ENCODE data around the gene LAPTM4A.
A peak's percentile ranks its signal among the peaks of the same experiment; 100 is the strongest.
"Not testable (repeated sequence)": the region's sequence is repeated elsewhere in the genome, so short reads cannot be mapped to it uniquely, and the experiment has no call there.

LAPTM4A gene

DNA sequence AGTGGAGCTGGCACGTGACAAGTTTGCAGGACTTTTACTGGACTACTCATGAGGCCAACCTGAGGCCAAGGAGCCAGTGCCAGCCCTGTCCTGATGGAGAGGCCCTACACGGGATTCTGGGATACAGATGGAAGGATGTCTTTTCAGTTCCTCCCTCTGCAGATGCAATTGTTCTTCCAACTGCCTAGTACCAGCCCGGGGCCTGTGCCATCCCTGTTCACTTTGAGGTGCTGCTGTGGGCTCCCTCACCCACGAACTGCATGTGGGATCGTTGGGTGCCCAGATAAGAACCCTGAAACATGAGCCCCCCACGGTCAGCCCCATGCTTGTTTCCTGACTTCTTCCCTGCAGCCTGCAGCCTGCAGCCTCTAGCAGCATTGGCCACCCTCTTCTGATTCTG, 25.3 kb upstream of the LAPTM4A start:
- DNase-seq (ENCODE audit: low read depth, low spot score) = no peak

DNA sequence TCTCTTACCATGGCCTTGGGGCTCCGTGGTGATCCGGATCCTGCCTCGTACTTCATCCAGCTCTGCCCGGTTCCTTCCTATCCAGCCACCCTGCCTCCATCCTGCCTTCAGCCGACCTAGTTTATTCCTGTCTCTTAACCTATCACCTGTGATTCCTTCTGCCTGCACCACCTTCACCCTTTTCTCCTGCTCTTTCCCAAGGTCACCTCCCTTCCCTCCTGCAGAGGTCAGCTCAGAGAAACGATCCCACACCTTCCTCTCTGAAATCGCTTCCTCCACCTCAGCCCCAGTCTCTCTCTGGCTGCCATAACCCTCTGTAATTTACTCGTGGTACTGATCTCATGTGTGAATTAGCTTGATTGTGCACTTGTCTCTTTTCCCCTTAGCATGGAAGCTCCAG, 23.5 kb upstream of the LAPTM4A start:
- DNase-seq (ENCODE audit: low read depth, low spot score) = no peak

DNA sequence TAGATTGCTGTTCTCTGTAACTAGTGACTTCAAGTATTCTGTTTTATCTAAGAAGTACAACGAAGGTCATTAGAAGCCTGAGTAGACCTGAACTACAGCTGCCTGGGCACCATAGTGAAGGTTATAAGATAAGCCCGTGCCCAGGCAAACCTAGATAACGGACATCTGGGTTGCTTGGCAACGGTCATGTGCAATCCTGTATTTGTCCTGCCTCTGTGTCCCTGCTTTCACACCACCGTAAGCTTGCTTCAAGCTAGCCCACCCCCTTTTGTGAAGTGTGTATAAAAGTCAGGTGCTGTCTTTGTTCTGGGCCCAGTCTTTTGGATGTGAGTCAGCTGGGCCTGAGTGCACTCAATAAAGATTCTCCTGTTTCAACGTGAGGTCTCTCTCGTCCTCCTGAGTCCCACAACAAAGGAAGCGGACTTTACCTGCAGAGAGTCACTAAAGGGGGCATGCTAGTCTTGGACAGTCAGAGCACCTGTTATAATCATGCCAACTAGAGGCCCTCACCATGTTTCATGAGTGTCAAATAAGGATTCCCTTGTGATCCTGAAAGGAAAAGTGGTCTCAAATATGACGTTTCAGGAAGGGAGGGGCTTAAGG, 22.7 kb upstream of the LAPTM4A start:
- DNase-seq (ENCODE audit: low read depth, low spot score) = not testable (repeated sequence)

DNA sequence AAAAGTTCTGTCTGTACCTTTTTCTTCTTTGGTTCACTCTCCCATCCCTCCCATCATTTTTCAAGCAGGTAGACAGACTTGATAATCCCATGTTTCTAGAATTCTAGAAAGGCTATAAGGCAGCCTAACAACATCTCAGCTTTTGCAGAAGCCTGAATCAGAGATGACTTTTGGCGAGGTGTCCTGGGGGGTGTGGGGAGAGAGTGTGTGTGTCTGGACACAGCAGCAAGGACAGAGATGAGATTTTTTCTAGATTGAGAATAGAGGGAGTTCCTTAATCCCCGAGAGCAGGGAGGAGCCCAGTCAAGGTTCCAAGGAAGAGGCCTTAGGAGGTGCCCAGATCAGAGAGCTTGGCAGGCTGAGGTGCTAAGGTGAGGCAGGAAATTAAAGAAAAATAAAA, 22.0 kb upstream of the LAPTM4A start:
- no peak for DNase-seq (ENCODE audit: low read depth, low spot score)

DNA sequence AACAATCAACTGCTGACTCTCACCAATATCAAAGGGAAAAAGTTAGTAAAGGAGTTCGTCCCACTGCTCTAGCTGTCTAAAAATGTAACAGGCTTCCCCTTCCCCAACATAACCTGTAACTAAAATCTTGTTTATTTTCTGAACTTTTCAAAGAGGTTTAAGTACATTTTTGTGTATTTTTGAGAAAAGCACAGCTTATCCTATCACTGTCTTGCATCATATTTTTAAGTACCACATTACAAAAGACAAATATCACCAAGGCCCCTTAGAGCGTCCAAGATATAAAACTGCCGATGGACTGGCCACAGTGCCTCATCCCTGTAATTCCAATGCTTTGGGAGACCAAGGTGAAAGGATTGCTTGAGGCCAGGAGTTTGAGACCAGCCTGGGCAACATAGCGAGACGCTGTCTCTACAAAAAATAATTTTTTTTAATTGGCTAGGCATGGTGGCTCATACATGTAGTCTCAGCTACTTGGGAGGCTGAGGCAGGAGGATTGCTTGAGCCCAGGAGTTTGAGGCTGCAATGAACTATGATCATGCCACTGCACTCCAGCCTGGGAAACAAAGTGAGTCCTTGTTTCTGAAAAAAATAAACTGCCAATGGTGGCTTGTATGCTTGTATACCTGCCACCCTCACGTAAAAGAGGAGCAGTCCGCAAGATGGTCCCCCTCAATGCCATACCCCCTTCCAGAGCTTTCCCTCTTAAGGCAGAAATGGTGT, 21.2 kb upstream of the LAPTM4A start:
- no peak for DNase-seq (ENCODE audit: low read depth, low spot score)

DNA sequence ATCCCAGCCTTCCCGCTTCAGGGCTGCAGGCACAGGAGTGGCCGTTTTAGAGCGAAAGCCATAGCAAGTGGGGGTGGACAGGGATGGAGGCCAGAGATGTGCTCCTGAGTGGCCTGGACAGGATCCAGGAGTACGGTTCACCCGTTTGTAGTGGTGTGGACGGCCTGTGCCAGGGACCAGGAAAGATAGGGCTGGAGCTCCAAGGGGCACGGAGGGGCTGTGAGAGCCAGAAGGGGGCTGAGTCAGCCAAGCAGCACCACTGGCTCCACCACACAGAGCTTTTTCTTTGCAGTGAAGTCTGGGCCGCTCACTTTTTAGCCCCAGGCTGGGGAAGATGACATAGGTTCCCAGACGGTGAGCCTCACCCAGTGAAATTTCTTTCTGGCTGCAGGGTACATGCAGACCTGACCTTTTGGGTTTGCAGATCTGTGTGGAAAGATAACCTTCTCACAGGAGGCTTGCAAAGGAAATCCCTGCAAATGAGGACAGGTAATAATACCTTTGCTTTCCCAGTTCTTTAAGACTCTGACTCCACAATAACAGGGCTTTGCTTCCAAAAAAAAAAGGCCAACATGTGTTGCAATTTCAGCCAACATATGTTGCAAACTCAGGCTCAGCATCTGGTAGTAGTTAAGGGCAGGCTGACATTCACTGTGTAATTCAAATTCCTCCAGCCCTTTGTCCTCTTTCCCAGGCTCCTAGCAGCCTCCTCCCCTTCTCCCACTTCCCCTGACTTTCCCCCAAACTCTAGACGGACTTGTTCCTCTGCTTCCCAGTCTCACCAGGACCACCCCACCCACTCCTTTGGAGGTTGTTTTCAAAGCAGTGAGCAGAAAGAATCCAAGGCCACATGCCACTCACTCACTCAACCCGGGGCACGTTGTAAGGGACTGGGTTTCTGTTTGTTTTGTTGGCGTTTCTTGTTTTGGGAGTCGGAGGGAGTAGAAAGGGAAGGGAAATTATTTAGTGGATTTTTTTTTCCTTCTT, 20.3 kb upstream of the LAPTM4A start:
- DNase-seq (ENCODE audit: low read depth, low spot score) = peak; percentile 93

DNA sequence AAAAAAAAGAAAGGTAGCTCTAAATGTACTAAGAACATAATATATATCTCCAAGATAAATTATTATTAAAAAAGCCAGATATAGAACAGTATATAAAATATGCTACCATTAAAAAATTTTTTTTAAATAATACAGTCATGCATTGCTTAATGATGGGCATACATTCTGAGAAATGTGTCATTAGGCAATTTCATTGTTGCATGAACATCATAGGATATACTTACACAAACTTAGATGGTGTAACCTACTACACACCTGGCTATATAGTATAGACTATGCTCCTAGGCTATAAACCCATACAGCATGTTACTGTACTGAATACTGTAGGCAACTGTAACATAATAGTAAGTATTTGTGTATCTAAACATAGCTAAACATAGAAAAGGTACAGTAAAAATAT, 18.3 kb upstream of the LAPTM4A start:
- no peak for DNase-seq (ENCODE audit: low read depth, low spot score)

DNA sequence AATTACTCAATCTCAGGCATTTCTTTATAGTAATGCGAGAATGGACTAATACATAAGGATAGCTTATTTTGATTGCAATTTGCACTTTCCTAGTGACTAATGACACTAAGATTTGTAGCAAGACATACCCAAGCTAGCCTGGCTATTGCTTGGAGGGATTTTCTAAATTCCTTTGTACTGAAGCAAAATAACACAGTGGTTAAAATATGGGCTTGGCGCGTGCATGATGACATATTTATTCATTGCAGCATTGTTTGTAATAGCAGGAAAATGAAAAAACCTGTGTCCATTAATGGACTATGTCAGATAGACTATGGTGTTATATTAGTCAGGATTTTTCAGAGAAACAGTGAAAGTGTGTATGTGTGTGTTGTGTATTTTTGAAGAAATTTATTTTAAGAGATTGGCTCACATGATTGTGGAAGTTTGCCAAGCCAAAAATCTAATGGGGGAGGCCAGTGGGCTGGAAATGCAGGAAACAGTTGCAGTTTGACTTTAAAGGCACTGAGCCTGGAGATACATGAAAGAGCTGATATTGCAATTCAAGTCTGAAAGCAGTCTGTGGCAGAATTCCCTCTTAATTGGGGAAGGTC, 16.7 kb upstream of the LAPTM4A start:
- DNase-seq (ENCODE audit: low read depth, low spot score) = no peak

DNA sequence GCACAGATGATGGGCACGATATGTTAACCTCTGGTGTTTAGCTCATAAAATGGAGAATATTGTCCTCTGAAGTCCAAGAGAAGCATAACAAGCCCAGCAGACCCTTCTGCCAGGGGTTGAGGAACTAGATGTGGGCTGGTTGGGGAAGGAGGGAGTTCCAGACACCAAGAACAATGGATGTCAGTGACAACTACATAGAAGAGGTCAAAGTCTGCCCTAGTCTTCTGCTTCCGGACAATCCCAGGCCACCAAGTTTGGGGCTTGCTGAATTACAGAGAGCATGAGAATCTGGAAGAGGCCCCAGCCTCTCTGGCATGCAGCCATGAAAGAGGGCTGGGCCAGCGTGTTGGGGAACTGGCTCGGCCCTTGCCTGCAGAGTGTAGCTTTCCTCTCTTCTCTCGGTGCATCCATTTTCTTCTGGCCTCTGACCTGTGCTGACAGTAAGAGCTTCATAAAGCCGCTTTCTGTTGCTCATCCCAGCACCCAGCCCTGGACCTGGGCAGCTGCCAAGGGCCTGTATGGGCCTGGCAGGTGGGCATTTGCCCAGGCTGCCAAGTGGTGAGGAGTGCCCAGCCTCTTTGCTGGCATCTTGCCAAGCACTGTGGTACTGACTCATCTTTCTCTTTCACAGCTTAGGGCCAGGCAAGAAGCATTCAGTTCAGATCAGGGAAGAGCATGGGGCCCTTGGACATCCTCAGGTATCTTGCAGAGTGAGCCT, 14.6 kb upstream of the LAPTM4A start:
- no peak for DNase-seq (ENCODE audit: low read depth, low spot score)

DNA sequence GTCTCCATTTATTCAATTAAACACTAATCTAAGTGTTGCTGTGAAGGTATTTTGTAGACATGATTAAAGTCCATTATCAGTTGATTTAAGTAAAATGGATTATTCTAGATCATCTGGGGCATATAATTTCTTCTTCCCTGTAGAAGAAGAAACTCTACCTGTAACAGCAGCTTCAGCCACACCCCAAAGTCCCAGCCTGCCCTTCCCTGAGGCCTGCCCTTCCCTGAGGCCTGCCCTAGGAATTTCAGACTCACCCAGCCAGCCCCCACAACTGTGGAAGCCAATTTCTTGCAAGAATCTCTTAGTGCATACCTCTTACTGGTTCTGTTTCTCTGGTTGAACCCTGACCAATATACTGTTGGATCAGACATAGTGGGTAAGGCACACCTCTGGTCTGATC, 13.4 kb upstream of the LAPTM4A start:
- DNase-seq (ENCODE audit: low read depth, low spot score) = no peak

DNA sequence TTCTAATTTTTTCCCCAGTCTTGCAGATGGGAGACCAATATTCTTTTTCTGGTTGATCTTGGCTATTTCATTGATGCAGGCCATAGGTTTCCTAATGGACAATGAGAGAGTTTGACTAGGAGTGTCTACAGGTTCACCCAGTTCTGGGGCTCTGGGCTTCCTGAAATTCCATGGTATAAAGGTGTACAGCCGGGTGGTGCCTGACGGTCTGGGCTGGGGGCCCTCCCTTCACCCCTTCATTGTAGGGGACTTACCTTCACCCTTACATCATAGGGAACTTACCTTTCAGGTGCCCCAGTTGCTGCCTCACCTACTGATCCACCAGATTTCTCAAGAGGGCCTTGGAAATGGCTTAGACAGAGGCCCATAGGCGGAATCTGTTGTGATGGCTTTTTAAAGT, 13.0 kb upstream of the LAPTM4A start:
- DNase-seq (ENCODE audit: low read depth, low spot score) = no peak

DNA sequence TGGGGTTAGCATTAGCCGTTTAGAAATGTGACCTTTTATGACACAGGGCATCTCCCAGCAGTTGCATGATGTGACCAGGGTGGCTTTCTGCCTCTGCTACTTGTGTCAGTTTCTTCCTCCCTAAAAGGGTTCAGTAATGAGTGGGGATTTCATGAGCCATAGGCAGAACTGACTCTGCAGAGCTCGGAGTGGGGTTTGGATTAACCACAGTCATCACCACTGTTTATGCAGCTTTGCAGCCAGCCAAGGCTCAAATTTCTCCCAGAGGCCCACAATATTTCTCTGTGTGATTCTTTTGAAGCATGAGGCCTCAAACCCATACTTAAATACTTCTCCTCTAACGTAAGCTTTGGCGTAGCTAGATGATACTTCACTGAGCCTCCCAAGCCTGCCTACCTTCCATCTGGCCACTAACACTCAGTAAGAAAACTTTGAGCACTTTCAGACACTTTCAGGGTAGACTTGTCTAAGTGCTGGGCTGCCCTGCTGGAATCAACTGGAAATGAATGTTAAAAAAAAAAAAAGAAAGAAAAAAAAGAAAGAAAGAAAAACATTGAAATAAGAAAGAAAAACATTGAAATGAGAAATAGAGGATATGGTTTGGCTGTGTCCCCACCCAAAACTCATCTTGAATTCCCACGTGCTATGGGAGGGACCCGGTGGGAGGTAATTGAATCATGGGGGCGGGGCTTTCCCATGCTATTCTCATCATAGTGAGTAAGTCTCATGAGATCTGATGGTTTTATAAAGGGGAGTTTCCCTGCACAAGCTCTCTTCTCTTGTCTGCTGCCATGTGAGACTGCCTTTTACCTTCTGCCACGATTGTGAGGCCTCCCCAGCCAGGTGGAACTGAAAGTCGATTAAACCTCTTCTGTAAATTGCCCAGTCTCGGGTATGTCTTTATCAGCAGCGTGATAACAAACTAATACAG, 11.5 kb upstream of the LAPTM4A start:
- no peak for DNase-seq (ENCODE audit: low read depth, low spot score)

DNA sequence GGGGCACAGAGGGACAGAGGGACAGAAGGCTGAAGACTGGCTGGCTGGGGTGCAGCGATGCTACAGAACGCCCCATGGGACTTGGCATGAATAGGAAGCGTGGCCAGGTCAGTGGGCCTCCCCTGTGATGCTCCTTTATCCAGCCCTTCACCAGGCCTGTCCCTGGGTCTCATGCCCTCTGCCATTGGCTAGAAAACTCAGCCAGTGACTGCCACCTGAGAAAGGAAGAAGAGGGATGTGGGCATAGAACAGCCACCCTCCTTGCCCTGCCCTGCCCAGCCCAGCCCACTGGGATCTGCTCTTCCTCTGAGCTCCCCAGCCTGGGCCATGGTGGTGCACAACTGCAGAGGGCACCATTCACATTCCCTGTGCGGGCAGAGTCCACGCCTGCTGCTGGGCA, 10.5 kb upstream of the LAPTM4A start:
- no peak for DNase-seq (ENCODE audit: low read depth, low spot score)

DNA sequence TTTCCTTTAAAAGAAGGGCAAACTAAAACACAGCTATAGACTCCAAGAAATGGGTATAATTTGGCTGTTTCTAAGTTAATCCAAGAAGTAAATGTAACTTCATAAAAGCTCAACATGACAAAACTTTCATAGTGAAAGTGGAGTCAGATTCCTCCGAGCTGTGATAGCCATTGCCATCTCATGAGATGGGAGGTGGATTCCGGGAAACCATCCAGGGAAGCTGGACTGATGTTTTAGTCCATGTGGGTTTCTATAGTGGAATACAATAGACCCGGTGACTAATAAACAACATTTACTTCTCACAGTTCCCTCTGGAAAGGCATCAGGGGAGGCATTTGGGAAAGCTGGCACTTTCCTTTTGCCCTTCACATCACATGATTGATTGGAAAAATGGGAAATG, 10.0 kb upstream of the LAPTM4A start:
- DNase-seq (ENCODE audit: low read depth, low spot score) = no peak

DNA sequence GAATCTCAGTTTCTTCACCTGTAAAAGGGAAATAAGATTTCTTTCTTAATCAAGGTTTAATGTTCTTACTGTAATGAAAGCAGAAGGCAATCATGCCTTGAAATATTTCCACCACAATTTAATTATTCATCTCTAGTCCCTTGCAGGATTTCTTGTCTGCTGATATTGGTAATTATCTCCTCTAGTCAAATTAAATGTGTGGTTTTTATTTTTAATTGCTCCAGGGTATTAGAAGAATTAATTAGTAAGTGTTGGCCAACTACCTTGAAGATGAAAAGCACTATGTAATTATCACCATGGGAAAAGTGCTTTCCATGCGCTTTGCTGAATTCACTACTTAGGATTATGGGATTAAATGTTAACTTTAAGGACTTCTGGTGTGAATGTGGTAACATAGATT, 8.7 kb upstream of the LAPTM4A start:
- no peak for DNase-seq (ENCODE audit: low read depth, low spot score)

DNA sequence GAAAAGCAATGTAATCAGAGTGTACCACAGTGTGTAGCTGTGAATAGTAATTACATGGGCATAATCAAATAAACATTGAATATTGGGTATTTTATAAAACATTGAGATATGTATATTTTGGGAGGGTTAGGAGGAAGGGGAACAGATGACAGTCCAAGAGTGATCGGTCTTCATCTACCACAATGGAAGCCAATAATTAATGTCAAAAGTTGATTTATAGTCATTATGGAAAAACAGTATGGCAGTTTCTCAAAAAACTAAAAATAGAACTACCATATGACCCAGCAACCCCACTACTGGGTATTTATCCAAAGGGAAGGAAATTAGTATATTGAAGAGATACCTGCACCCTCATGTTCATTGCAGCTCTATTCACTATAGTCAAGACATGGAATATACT, 5.8 kb upstream of the LAPTM4A start:
- DNase-seq (ENCODE audit: low read depth, low spot score) = no peak

DNA sequence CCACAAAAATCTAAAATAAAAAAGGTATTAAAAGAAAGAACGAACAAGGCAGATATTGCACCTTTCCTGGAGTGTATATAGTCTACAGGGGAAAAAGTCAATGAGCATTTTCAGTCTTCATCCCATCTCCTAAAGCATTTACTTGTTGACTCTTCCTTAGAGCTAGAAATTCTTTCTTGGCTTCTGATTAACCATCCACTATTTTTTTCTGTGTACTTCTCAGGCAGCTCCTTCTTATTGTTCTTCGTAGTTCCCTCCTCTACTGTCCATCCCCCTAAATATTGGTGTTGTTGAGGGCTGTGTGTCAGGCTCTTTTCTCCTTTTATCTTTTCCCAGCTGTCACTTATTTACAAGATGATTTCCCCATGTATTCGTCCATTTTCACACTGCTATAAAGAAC, 3.5 kb upstream of the LAPTM4A start:
- DNase-seq (ENCODE audit: low read depth, low spot score) = no peak

DNA sequence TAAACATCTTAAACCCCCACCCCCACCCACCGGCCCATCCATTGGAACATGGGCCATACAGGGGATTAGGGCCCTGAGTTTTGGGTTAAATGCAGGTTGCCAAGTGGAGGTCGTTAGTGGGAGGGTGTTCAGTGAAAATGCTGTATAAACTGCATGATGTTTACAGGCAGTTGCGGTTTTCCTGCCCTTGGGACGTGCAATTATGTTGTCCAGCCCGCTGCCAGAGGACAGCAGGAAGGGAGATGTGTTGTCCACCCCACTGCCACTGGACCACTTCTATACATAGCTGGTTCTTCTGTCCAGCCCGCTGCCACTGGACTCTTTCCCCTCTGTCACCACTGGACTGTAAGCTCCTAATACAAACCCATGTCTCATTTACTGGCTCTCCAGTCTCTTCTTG, 2.7 kb upstream of the LAPTM4A start:
- DNase-seq (ENCODE audit: low read depth, low spot score) = no peak

DNA sequence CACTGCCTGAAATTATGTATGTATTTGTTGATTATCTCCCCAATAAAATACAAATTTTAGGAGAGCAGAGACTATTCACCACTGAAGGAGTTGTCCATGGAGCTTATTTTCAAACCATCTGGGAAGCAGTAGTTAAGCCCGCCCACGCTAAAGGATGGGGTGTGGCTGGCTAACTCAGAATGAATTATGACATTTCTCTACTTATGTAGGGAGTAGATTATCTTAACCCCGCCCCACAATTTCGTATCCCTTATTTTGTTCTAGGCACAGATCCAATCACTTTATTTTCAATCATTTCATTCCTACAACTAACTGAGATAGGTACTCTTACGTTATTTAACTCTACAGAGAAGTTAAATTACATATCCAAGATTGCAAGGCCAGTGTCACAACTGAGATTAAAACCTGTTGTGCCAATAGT, 1.4 kb upstream of the LAPTM4A start:
- DNase-seq (ENCODE audit: low read depth, low spot score) = no peak

DNA sequence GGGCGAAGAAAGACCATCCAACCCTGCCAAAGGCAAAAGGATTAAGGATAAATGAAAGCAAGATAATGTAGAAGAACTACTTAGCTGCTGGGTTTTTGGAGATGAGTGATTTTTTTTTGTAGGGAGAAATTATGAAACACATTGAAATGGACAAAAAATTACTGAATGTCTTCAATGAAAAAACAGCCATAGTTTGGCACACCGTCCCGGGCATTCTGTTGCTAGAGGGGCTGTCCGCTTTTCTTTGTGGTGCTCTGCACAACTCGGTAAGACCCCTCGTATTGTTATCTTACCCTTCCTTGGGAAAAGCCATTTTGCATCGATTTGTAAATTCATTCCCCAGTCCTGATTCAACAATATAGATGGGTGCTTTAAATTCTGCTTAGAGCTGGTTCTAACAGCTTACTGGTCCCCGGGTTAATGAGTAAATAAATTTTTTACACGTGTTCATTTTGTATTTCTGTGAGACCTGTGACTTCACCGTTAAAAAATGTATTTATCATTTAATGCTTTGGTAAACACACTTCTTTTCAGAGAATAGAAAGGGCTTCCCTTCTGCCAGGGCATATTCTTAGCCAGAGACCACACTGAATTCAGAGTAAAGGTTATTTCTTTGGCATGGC, 912 bp upstream of the LAPTM4A start:
- no peak for DNase-seq (ENCODE audit: low read depth, low spot score)

Measured in ELF-1 (cell line).